OCI-LY7 (cell line): Measurements from ENCODE around the gene MAZ. TPM values are rescaled to one million over a fixed set of nuclear protein-coding genes. Genes with fewer than 3 reads are reported as not detected.
"Not testable (repeated sequence)": the region's sequence is repeated elsewhere in the genome, so short reads cannot be mapped to it uniquely, and the experiment has no call there.

Source experiments
- BruUV-seq: library from RNA; stranded (reverse); fragments of 400-500 nt; replicated peaks from 2 replicates; lab custom pipeline; 2021; lab: Mats Ljungman, UMichigan
- CTCF ChIA-PET: fragments of 300-600 bp; sonication (Branson Sonifier 250); formaldehyde crosslinking; loops from one replicate; lab custom pipeline; 2022; ENCODE audit warnings: antibody characterized with exemption; ENCODE audit not compliant: unreplicated experiment; lab: Charles Lee
- POLR2A ChIA-PET: fragments of 300-600 bp; sonication (Branson Sonifier 250); formaldehyde crosslinking; loops from one replicate; lab custom pipeline; 2022; ENCODE audit warnings: antibody characterized with exemption; lab: Charles Lee
- DNase-seq: peaks from one replicate; pipeline ENCODE4 v3.0.0-alpha.2; 2015; ENCODE audit warnings: low spot score
- H2AFZ ChIP-seq: fragments of 200-600 bp; sonication (generic), shearing (Covaris generic); 2 replicates; pipeline ENCODE4 v1.6.1; 2014; ENCODE audit warnings: mild to moderate bottlenecking, antibody characterized with exemption, low read length, moderate library complexity
- H3K27ac ChIP-seq: fragments of 200-600 bp; sonication (generic); 2 replicates; pipeline ENCODE4 v1.5.1; 2014; ENCODE audit warnings: mixed run types, low read depth, mild to moderate bottlenecking, moderate library complexity, low read length, inconsistent platforms; ENCODE audit not compliant: poor library complexity, severe bottlenecking
- H3K36me3 ChIP-seq: fragments of 200-600 bp; sonication (generic); 2 replicates; pipeline ENCODE4 v1.6.1; 2014; ENCODE audit warnings: mild to moderate bottlenecking, antibody characterized with exemption, low read length, moderate library complexity, mixed read lengths; ENCODE audit not compliant: insufficient read depth
- H3K4me1 ChIP-seq: fragments of 200-600 bp; sonication (generic); 2 replicates; pipeline ENCODE4 v1.5.1; 2014; ENCODE audit warnings: mild to moderate bottlenecking, low read length; ENCODE audit not compliant: insufficient read depth, poor library complexity, severe bottlenecking
- H3K4me2 ChIP-seq: fragments of 200-600 bp; sonication (generic); 2 replicates; pipeline ENCODE4 v1.6.1; 2014; ENCODE audit warnings: mild to moderate bottlenecking, low read length
- H3K4me3 ChIP-seq: fragments of 200-600 bp; sonication (generic); 2 replicates; pipeline ENCODE4 v1.5.1; 2014; ENCODE audit warnings: mild to moderate bottlenecking, low read depth, low read length; ENCODE audit not compliant: poor library complexity, severe bottlenecking
- H3K79me2 ChIP-seq: fragments of 200-600 bp; sonication (generic); 2 replicates; pipeline ENCODE4 v1.6.1; 2016; ENCODE audit warnings: low read depth, mild to moderate bottlenecking, low read length, moderate library complexity, mixed read lengths; ENCODE audit not compliant: insufficient read depth
- H3K9me2 ChIP-seq: fragments of 200-600 bp; sonication (generic); 2 replicates; pipeline ENCODE4 v1.6.1; 2016; ENCODE audit warnings: mild to moderate bottlenecking, low read length, mixed read lengths; ENCODE audit not compliant: insufficient read depth
- H3K9me3 ChIP-seq: fragments of 200-600 bp; sonication (generic); 2 replicates; pipeline ENCODE4 v1.6.1; 2014; ENCODE audit warnings: mild to moderate bottlenecking, mixed run types, low read length, mixed read lengths
- H4K20me1 ChIP-seq: fragments of 200-600 bp; sonication (generic); 2 replicates; pipeline ENCODE4 v1.6.1; 2014; ENCODE audit warnings: mild to moderate bottlenecking, antibody characterized with exemption, low read length, moderate library complexity, mixed read lengths; ENCODE audit not compliant: insufficient read depth
- EZH2phosphoT487 ChIP-seq: fragments of 200-600 bp; sonication (generic); IDR thresholded peaks from 2 replicates; pipeline ENCODE4 v1.6.1; 2018; ENCODE audit warnings: low read depth, borderline replicate concordance, mild to moderate bottlenecking, mixed run types, antibody characterized with exemption, low read length, moderate library complexity, mixed read lengths
- intact Hi-C: fragments of 100-400 bp; cut with micrococcal nuclease; formaldehyde crosslinking; loops from one replicate; pipeline ENCODE4 v1.10.0; 2022; ENCODE audit not compliant: unreplicated experiment
- total RNA-seq, 2 experiments: library from RNA; depleted of rRNA in 1 of 2; stranded (reverse); fragments of >200 nt in 1 of 2; shearing (Covaris generic) in 1 of 2; gene quantifications; 2 replicates each; pipeline ENCODE4 v1.2.3, GENCODE V29; 2014 to 2022
- TF ChIP-seq, protein P1 (sequence below): fragments of 200-600 bp; sonication (generic); conservative IDR thresholded peaks from 2 replicates; pipeline ENCODE4 v1.5.1; 2014; ENCODE audit warnings: mild to moderate bottlenecking, antibody characterized with exemption, low read length, moderate library complexity, mixed read lengths

MAZ gene
- total RNA-seq, 2 experiments from 2014 or later, result 471 to 484 TPM

DNA sequence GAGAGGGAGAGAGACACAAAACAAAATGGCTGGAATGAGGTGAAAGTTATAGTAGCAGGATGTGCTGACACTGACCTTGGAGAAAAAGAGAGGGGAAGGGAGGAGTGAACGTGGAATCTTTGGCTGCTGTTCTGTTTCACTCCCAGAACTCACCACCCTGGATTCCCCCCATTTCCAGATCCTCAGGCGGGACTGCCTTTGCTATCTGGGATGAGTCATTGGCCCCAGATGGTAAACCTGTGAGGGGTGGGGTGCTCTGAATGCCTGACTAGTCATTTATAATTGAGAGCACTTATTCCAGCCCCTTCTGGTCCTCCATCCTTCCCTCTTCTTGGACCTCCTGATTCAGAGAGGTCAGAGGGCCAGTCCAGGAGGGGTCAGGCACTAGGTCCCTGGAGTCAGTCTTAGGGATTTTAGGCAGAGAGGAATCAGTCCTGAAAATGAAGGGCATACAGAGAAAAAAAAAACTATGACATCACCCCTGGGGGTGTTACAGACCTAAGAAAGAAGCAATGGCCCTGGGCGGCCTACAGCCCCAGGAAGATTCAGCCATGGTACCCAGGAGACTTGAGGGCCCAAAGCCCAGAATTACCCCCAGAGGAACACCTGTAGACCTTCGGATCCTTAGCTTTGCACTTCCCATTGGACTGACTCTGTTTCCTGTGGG is 30.5 kb upstream of the MAZ start:
- no peaks in the 10 kb centered on the region for H3K9me3 ChIP-seq
- H3K4me3 ChIP-seq, result no peak overlapping the region
- no peaks in the 10 kb centered on the region for H3K4me1 ChIP-seq
- H3K36me3 ChIP-seq, result no peaks in the 10 kb centered on the region
- no peaks in the 10 kb centered on the region for H3K9me2 ChIP-seq
- no peak overlapping the region for H3K27ac ChIP-seq
- TF ChIP-seq, protein P1, sequence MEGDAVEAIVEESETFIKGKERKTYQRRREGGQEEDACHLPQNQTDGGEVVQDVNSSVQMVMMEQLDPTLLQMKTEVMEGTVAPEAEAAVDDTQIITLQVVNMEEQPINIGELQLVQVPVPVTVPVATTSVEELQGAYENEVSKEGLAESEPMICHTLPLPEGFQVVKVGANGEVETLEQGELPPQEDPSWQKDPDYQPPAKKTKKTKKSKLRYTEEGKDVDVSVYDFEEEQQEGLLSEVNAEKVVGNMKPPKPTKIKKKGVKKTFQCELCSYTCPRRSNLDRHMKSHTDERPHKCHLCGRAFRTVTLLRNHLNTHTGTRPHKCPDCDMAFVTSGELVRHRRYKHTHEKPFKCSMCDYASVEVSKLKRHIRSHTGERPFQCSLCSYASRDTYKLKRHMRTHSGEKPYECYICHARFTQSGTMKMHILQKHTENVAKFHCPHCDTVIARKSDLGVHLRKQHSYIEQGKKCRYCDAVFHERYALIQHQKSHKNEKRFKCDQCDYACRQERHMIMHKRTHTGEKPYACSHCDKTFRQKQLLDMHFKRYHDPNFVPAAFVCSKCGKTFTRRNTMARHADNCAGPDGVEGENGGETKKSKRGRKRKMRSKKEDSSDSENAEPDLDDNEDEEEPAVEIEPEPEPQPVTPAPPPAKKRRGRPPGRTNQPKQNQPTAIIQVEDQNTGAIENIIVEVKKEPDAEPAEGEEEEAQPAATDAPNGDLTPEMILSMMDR, result no peak
- TF ChIP-seq EZH2phosphoT487, result no peak
- no TSS peak for BruUV-seq
- ChIA-PET POLR2A (no interaction called here), CTCF (no interaction called here)
- H2AFZ ChIP-seq, result no peak overlapping the region
- no peaks in the 10 kb centered on the region for H3K79me2 ChIP-seq
- no peak overlapping the region for H3K4me2 ChIP-seq
- intact Hi-C loops, result no loop called here
- DNase-seq, result no peak
- no peaks in the 10 kb centered on the region for H4K20me1 ChIP-seq

GRCh38 chr16:29777576-29778350 is 28.6 kb upstream of the MAZ start, which contains the start of gene ZG16:
ZG16 (plus strand) TSS chr16:29778256; CDS start chr16:29779267, 1,011 bp downstream.
- POLR2A ChIA-PET, result interaction anchor here (0.7 kb wide), 1 partner anchor 10 kb away, joined by 4 read pairs; no protein-coding TSS in a partner anchor
- no TSS peak for BruUV-seq
- H3K4me2 ChIP-seq, result no peak within 1 kb of the TSS
- intact Hi-C loops, result no loop called here
- no peaks in the 10 kb centered on the region for H3K9me3 ChIP-seq
- no peaks in the 10 kb centered on the region for H3K9me2 ChIP-seq
- CTCF ChIA-PET, result no interaction called here
- no peaks in the 10 kb centered on the region for H3K36me3 ChIP-seq
- DNase-seq, result no peak
- no peaks in the 10 kb centered on the region for H3K79me2 ChIP-seq
- TF ChIP-seq, protein P1, result no peak
- TF ChIP-seq EZH2phosphoT487, result no peak
- H3K4me1 ChIP-seq, result no peaks in the 10 kb centered on the region
- no peaks in the 10 kb centered on the region for H4K20me1 ChIP-seq
- no peak within 1 kb of the TSS for H2AFZ ChIP-seq
- H3K4me3 ChIP-seq, result no peak within 1 kb of the TSS
- H3K27ac ChIP-seq, result no peak within 1 kb of the TSS

DNA sequence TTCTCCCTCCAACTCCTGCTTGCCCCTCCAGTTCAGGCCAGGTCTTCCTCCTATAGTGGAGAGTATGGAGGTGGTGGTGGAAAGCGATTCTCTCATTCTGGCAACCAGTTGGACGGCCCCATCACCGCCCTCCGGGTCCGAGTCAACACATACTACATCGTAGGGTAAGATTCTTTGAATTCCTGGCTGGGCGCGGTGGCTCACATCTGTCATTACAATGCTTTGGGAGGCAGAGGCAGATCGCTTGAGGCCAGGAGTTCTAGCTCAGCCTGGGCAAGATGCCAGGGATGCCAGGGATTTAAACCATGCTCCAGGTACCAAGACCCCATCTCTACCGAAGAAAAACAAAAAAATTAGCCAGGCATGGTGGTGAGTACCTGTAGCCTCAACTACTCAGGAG is 26.9 kb upstream of the MAZ start:
- CTCF ChIA-PET, result no interaction called here
- Histone ChIP-seq H3K36me3 (no peaks in the 10 kb centered on the region), H3K4me2 (no peak overlapping the region), H3K79me2 (no peaks in the 10 kb centered on the region), H4K20me1 (no peaks in the 10 kb centered on the region), H2AFZ (no peak overlapping the region), H3K9me3 (no peaks in the 10 kb centered on the region), H3K9me2 (no peaks in the 10 kb centered on the region), H3K4me1 (no peaks in the 10 kb centered on the region), H3K4me3 (no peak overlapping the region), H3K27ac (no peak overlapping the region)
- POLR2A ChIA-PET, result no interaction called here
- TF ChIP-seq EZH2phosphoT487, result no peak
- TF ChIP-seq, protein P1, result no peak
- intact Hi-C loops, result no loop called here
- DNase-seq, result no peak
- BruUV-seq, result no TSS peak

- intact Hi-C loops, H3K9me2 ChIP-seq, H2AFZ ChIP-seq, H3K4me3 ChIP-seq, H4K20me1 ChIP-seq, H3K4me2 ChIP-seq, POLR2A ChIA-PET, CTCF ChIA-PET, BruUV-seq, H3K27ac ChIP-seq, H3K36me3 ChIP-seq, H3K9me3 ChIP-seq, H3K4me1 ChIP-seq, DNase-seq, H3K79me2 ChIP-seq: not testable (repeated sequence)
Observed at GRCh38 chr16:29783094-29783953, 23.0 kb upstream of the MAZ start.
